Thyroid gland (tissue), 4 donors: ENCODE data around the gene SPR. TPM values are rescaled to one million over a fixed set of nuclear protein-coding genes. Genes with fewer than 3 reads are reported as not detected.

Experiments
- DNase-seq, 2 donors: peaks; one replicate each; pipeline ENCODE4 v3.0.0-alpha.2; 2019
- H3K27ac ChIP-seq, 3 donors: fragments of 200-600 bp; sonication (generic); 1 replicate in 2 of 3; 2 replicates in 1 of 3; pipeline ENCODE4 v1.5.1; 2016 to 2019; ENCODE audit warnings: mild to moderate bottlenecking in 1 of 3, moderate library complexity in 1 of 3
- H3K27me3 ChIP-seq: fragments of 200-600 bp; sonication (generic); one replicate; pipeline ENCODE4 v1.5.1; 2019
- H3K36me3 ChIP-seq, 2 donors: fragments of 200-600 bp; sonication (generic); one replicate each; pipeline ENCODE4 v1.5.1; 2016 to 2019
- H3K4me1 ChIP-seq, 2 donors: fragments of 200-600 bp; sonication (generic); one replicate each; pipeline ENCODE4 v1.5.1; 2017 to 2019
- H3K4me3 ChIP-seq, 3 donors: fragments of 200-600 bp; sonication (generic); replicated peaks in 1 of 3; 1 replicate in 2 of 3; 2 replicates in 1 of 3; pipeline ENCODE4 v1.5.1; 2016; ENCODE audit warnings: mild to moderate bottlenecking in 1 of 3
- H3K9me3 ChIP-seq: fragments of 200-600 bp; sonication (generic); one replicate; pipeline ENCODE4 v1.5.1; 2017
- POLR2A ChIP-seq, 2 donors: fragments of 450-650 bp; IDR thresholded peaks; one replicate each; pipeline ENCODE4 v1.6.1; 2017; ENCODE audit warnings: antibody characterized with exemption in 2 of 2, mild to moderate bottlenecking in 2 of 2, moderate library complexity in 1 of 2
- WGBS, 2 donors: methylation state at CpG; one replicate each; pipeline ENCODE4 v1.1.5; 2017; 5-methylcytosine and 5-hydroxymethylcytosine counted together
- intact Hi-C: fragments of 100-400 bp; cut with DNase I; formaldehyde crosslinking; loops from one replicate; pipeline ENCODE4 v1.15.1; 2023
- total RNA-seq, 4 donors: library from RNA; depleted of rRNA; stranded (reverse); fragments of >200 nt; gene quantifications; one replicate each; pipeline ENCODE4 v1.2.3, GENCODE V29; 2016
- TF ChIP-seq, protein P1 (sequence below), 6 experiments: fragments of 200-600 bp in 3 of 6; fragments of 450-650 bp in 3 of 6; sonication (generic) in 3 of 6; IDR thresholded peaks; one replicate each; pipeline ENCODE4 v1.5.1; 2016 to 2019; ENCODE audit warnings: antibody characterized with exemption in 6 of 6, mild to moderate bottlenecking in 2 of 6, inconsistent platforms in 1 of 6, moderate library complexity in 1 of 6

Gene SPR
- total RNA-seq, 4 donors from 2014 or later: 29.4 to 83.0 (median 55.9) TPM

DNA sequence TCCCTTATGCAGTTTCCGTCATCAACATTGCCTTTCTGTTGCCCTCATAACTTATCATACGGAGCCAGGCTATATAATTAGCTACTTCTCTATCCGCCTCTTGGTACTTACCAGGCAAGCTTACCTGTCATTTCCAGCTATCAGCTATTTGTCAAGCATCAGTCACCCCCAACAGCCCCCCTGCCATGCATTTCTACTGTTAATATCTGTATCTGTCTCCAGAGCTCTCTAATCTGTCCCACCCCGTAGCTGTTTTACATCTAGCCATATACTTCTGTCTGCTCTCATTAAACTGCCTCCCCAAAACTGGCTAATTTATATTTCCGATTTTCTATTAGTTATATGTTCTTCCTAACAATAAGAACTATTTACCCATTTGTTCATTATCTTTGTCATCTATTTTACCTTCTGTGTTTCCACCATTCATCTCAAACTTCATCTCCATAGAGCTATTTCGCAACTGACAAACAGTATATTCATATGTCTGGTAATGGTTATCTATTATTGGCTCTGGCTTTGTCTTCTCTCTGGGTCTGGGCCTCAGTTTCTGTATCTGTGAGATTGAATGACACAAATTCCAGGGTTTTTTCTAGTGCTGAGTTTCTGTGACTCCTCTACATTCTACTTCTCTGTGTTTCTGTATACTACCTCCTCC is 39.7 kb downstream of the SPR start:
- Histone ChIP-seq H3K4me1 (peaks cover 10% of the 10 kb centered on the region in 2 donors), H3K27ac (no peak overlapping the region), H3K27me3 (peaks cover 29% of the 10 kb centered on the region), H3K36me3 (no peaks in the 10 kb centered on the region), H3K4me3 (no peak overlapping the region), H3K9me3 (no peaks in the 10 kb centered on the region)
- 71 to 76% methylated on average over 6 of the region's 6 CpGs for WGBS, 2 donors
- TF ChIP-seq, protein P1, sequence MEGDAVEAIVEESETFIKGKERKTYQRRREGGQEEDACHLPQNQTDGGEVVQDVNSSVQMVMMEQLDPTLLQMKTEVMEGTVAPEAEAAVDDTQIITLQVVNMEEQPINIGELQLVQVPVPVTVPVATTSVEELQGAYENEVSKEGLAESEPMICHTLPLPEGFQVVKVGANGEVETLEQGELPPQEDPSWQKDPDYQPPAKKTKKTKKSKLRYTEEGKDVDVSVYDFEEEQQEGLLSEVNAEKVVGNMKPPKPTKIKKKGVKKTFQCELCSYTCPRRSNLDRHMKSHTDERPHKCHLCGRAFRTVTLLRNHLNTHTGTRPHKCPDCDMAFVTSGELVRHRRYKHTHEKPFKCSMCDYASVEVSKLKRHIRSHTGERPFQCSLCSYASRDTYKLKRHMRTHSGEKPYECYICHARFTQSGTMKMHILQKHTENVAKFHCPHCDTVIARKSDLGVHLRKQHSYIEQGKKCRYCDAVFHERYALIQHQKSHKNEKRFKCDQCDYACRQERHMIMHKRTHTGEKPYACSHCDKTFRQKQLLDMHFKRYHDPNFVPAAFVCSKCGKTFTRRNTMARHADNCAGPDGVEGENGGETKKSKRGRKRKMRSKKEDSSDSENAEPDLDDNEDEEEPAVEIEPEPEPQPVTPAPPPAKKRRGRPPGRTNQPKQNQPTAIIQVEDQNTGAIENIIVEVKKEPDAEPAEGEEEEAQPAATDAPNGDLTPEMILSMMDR (IDR thresholded peaks at IDR 0.05): no peak
- TF ChIP-seq POLR2A (IDR thresholded peaks at IDR 0.05): no peak
- intact Hi-C loops: no loop called here
- no peak for DNase-seq

DNA sequence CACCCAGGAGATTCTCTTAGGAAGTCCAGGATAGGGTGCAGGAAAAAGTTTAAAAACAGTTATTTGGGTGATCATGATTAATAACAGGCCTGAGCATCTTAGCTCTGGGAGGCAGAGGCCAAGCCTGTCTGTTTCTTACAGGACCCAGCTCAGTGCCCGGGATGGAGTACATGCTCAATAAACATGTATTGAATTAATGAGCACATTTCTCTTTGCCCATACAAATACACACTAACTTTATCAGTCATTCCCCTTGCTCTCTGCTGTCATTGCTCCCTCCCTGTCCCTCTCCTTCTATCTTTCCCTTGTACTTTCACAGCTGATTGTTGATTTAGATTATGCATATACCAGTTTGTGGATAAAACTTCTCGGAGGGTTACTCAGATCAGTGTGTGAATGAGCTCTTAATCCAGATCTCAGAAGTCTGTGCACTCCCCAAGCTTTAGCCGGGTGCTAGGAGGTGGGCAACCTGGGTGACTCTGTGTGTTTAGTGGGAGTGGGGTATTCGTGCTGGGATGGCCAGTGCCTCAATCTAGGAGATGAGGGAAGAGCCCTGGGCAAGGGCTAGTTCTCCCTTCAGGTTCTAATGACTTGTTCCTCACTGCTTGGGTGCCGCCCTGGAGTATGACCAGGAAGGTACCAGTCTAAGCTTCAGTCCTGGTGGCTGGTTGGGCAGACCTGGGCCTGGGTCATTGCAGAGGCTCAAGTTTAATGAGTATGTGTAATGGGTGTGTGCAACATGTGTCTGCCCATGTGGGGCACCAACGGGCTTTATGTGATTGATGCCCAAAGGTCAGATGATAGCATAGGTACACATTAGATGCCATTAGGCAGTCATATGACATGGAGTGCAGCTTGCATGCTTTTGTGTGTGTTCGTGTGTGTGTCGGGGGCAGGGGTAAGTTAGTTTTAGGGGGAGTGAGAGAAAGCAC is 40.7 kb downstream of the SPR start:
- H3K27me3 ChIP-seq: peaks cover 29% of the 10 kb centered on the region
- no peak for TF ChIP-seq POLR2A (IDR thresholded peaks at IDR 0.05)
- TF ChIP-seq, protein P1 (IDR thresholded peaks at IDR 0.05): no peak
- no peak for DNase-seq
- no peak overlapping the region for H3K4me3 ChIP-seq
- WGBS, 2 donors: 83 to 90% methylated on average over 7 to 8 of the region's 8 CpGs
- intact Hi-C loops: no loop called here
- no peaks in the 10 kb centered on the region for H3K36me3 ChIP-seq
- H3K4me1 ChIP-seq: peaks cover 10% of the 10 kb centered on the region in 2 donors
- no peaks in the 10 kb centered on the region for H3K9me3 ChIP-seq
- no peak overlapping the region for H3K27ac ChIP-seq

DNA sequence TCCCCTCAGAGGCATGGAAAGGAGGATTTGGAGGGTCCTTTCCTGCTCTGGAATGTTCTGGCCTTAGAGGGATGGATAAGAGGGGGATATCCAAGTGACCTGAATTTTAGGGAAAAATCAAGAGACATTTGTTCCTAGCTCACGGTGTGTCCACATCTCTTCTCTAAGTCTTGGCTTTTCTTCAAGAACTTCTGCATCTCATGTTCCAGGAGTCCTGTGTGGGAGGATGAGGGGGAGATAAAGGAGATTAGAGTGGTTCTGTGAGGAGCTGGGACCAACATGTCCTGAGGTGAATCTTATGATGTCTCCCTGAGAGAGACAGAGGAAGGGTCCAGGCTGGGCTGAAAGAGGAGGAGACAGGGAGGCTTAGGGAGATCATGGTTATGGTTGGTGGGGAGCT is 41.8 kb downstream of the SPR start:
- H3K27ac ChIP-seq: no peak overlapping the region
- peaks cover 7 to 8% of the 10 kb centered on the region in 2 donors for H3K4me1 ChIP-seq
- DNase-seq: no peak
- no peaks in the 10 kb centered on the region for H3K9me3 ChIP-seq
- intact Hi-C loops: no loop called here
- peaks cover 22% of the 10 kb centered on the region for H3K27me3 ChIP-seq
- TF ChIP-seq, protein P1 (IDR thresholded peaks at IDR 0.05): no peak
- TF ChIP-seq POLR2A (IDR thresholded peaks at IDR 0.05): no peak
- no peak overlapping the region for H3K4me3 ChIP-seq
- no peaks in the 10 kb centered on the region for H3K36me3 ChIP-seq
- 85 to 96% methylated on average over 1 of the region's 1 CpG for WGBS, 2 donors

DNA sequence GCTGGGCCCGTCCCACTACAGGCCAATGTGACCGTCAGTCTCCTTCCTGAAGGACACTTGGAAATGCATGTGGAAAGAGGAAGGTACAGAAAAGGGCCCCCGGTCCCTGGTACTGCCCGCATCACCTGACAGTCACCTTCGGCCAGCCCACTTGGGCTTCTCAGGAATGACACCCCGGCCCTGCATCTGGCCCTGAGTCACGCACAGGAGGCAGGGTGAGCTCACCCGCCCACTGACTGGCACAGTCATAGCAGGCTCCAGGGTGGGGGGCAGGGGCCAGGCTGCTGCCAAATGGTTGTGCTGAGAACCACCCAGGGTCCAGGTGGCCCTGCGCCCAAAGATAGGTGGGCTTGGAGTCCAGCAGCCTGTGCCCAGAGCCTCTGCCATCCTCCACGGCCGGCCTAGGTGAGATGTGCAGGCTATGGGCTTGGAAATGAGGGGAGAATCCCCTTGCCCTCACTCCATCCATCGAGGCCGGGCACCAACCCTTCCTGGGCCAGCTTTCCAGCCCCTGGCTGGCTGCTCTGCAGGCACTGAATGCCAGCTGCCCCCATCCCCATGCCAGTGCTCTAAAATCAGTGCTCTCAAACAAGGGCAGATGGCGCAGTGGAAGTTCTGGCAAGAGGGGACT is 44.2 kb downstream of the SPR start:
- TF ChIP-seq, protein P1 (IDR thresholded peaks at IDR 0.05): no peak
- no peak for TF ChIP-seq POLR2A (IDR thresholded peaks at IDR 0.05)
- Histone ChIP-seq H3K4me3 (no peak overlapping the region), H3K9me3 (no peaks in the 10 kb centered on the region), H3K27me3 (no peaks in the 10 kb centered on the region), H3K36me3 (no peaks in the 10 kb centered on the region), H3K4me1 (no peaks in the 10 kb centered on the region), H3K27ac (no peak overlapping the region)
- WGBS, 2 donors: 94 to 96% methylated on average over 13 to 14 of the region's 14 CpGs
- DNase-seq: no peak
- intact Hi-C loops: no loop called here
